ENCODE measurements around the gene TPGS1. TPM values are rescaled to one million over a fixed set of nuclear protein-coding genes. Genes with fewer than 3 reads are reported as not detected.

TPGS1 gene
- total and polyA plus RNA-seq, 2 donors (not counting 3 experiments of a cell fraction or from before 2014, with no cell fraction given), result 20.9 to 24.7 TPM

DNA sequence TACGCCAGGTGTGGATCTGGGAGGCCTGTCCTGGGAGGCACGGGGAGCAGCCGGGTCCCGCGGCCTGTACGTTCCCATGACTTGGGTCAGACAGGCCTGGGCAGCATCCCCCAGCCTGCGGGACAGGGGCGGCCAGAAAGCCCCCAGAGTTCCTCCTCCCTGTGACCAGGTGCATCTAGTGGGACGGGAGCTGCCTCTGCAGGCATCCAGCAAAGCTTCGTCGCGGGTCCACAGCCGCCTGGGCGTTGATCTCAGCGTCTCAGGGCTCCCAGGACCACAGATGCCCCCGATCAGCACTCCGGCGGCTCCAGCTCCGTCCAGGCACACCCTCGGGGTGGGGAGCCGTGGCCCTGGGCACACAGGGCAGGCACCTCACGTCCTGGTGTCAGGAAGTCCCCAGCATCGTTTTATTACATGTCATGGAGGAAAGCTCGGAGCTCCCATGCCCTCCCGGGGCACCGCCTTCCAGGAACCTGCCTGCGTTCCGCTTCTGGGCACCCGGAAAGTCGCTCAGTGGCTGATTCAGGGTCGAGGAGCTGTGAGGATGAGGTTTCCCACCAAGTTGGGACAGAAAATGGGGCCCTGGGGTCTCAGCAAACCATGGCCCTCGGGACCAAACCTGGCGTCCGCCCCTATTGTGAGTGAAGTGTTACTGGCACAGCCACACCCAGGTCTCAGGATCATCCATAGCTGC is 35.0 kb downstream of the TPGS1 start:
- H3K4me1 ChIP-seq (ENCODE audit: control insufficient read depth, extremely low read depth, insufficient read depth, low read length), result no peaks in the 10 kb centered on the region
- ChIA-PET CTCF (interaction anchor here (1.3 to 1.7 kb wide), 2 partner anchors 10 to 31 kb away, joined by 3 to 7 read pairs; partner anchors contain the start of gene CDC34), POLR2A (no interaction called here)
- no TSS peak for BruUV-seq (replicated peaks)
- intact Hi-C loops (cut with micrococcal nuclease), result no loop called here
- no peaks in the 10 kb centered on the region for H4K20me1 ChIP-seq (replicated peaks; ENCODE audit: control insufficient read depth, extremely low read depth, insufficient read depth, low read length)
- H3K36me3 ChIP-seq (ENCODE audit: control insufficient read depth in 2 of 2, extremely low read depth in 1 of 2, insufficient read depth in 2 of 2, low read length in 2 of 2), result peaks cover 5 to 30% of the 10 kb centered on the region in 2 experiments
- no peak overlapping the region for H2AFZ ChIP-seq (ENCODE audit: low read depth, low read length)
- TF ChIP-seq MYC (IDR thresholded peaks at IDR 0.05; ENCODE audit: low read depth, low read length) (no peak), GATA2 (IDR thresholded peaks at IDR 0.05; ENCODE audit: insufficient read depth, insufficient read length, low read depth, low read length) (no peak), FOS (IDR thresholded peaks at IDR 0.05; ENCODE audit: borderline replicate concordance, insufficient read depth, low read length) (no peak), POLR2AphosphoS5 (IDR thresholded peaks at IDR 0.05; ENCODE audit: insufficient read depth, low read depth, low read length) (no peak), EZH2 (IDR thresholded peaks at IDR 0.05; ENCODE audit: borderline replicate concordance, low read depth, low read length, severe bottlenecking) (no peak), JUN (IDR thresholded peaks at IDR 0.05; ENCODE audit: borderline replicate concordance, insufficient read depth, insufficient read length, low read depth) (no peak), POLR2A (IDR thresholded peaks at IDR 0.05; ENCODE audit: low read depth, low read length) (no peak)
- TF ChIP-seq, protein P1, sequence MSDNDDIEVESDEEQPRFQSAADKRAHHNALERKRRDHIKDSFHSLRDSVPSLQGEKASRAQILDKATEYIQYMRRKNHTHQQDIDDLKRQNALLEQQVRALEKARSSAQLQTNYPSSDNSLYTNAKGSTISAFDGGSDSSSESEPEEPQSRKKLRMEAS (IDR thresholded peaks at IDR 0.05; ENCODE audit: insufficient read depth, insufficient read length), result no peak
- TF ChIP-seq, protein P2, sequence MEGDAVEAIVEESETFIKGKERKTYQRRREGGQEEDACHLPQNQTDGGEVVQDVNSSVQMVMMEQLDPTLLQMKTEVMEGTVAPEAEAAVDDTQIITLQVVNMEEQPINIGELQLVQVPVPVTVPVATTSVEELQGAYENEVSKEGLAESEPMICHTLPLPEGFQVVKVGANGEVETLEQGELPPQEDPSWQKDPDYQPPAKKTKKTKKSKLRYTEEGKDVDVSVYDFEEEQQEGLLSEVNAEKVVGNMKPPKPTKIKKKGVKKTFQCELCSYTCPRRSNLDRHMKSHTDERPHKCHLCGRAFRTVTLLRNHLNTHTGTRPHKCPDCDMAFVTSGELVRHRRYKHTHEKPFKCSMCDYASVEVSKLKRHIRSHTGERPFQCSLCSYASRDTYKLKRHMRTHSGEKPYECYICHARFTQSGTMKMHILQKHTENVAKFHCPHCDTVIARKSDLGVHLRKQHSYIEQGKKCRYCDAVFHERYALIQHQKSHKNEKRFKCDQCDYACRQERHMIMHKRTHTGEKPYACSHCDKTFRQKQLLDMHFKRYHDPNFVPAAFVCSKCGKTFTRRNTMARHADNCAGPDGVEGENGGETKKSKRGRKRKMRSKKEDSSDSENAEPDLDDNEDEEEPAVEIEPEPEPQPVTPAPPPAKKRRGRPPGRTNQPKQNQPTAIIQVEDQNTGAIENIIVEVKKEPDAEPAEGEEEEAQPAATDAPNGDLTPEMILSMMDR (IDR thresholded peaks at IDR 0.05; ENCODE audit: extremely low read depth in 1 of 2, insufficient read depth in 1 of 2, low read depth in 1 of 2, low read length in 2 of 2), result no peak
- H3K9me3 ChIP-seq (replicated peaks; ENCODE audit: control insufficient read depth, insufficient read depth, low read length), result no peaks in the 10 kb centered on the region
- H3K79me2 ChIP-seq (ENCODE audit: control insufficient read depth, insufficient read depth, low read length), result peaks cover 2% of the 10 kb centered on the region
- H3K4me3 ChIP-seq (replicated peaks in 1 of 3; ENCODE audit: insufficient read depth in 1 of 3, low read depth in 1 of 3, low read length in 3 of 3), result no peak overlapping the region
- FAIRE-seq (no peak), DNase-seq (ENCODE audit: low read depth, low spot score) (no peak)
- H3K9me1 ChIP-seq (replicated peaks; ENCODE audit: control insufficient read depth, extremely low read depth, insufficient read depth, low read length), result no peaks in the 10 kb centered on the region
- dilution Hi-C loops (cut with MboI; ENCODE audit: extremely low pct_ligation_motif_present, low sequenced_read_pairs), result no loop called here
- no peak overlapping the region for H3K27ac ChIP-seq (ENCODE audit: insufficient read depth, low read depth, low read length)
- no peak overlapping the region for H3K9ac ChIP-seq (replicated peaks; ENCODE audit: extremely low read depth, insufficient read depth, low read length)
- no peaks in the 10 kb centered on the region for H3K27me3 ChIP-seq (ENCODE audit: control insufficient read depth in 2 of 2, insufficient read depth in 2 of 2, low read length in 2 of 2)
- no peak overlapping the region for H3K4me2 ChIP-seq (ENCODE audit: insufficient read depth, low read length)

All from endothelial cell of umbilical vein (primary cell).